Stimulated activated CD4-positive, alpha-beta T cell treated with anti-CD3 and anti-CD28 coated beads, Interleukin-15, amount 100 ng/mL, for 24 hours (primary cell): ENCODE data around the gene CDHR1.
"Not testable (repeated sequence)": the region's sequence is repeated elsewhere in the genome, so short reads cannot be mapped to it uniquely, and the experiment has no call there.

ENCODE experiments used
- DNase-seq: peaks from one replicate; pipeline ENCODE4 v3.0.0-alpha.2; 2020

The CDHR1 gene

GRCh38 chr10:84194424-84195043, at the start of gene CDHR1:
TSS of gene CDHR1 (plus strand) at chr10:84194537. CDS start at chr10:84194761, 224 bp downstream.
- DNase-seq = peak; percentile 68

DNA sequence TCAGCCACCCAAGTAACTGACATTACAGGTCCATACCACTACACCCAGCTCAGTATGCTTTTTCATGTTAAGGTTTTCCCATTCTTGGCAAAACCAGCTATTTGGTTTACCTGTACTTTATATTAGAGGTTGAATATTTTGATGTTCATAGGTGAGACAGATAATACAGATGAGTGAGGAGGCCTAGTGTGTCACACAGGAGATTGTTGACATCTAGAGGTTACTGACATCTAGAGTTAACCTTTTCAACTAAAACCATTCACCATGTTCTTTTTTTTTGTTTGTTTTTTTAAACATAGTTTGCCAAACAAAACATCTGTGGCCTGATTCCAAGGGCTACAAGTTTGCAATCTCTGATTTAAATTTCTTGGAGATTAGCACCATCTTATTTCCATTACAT, 47.0 kb upstream of the CDHR1 start:
- no peak for DNase-seq

DNA sequence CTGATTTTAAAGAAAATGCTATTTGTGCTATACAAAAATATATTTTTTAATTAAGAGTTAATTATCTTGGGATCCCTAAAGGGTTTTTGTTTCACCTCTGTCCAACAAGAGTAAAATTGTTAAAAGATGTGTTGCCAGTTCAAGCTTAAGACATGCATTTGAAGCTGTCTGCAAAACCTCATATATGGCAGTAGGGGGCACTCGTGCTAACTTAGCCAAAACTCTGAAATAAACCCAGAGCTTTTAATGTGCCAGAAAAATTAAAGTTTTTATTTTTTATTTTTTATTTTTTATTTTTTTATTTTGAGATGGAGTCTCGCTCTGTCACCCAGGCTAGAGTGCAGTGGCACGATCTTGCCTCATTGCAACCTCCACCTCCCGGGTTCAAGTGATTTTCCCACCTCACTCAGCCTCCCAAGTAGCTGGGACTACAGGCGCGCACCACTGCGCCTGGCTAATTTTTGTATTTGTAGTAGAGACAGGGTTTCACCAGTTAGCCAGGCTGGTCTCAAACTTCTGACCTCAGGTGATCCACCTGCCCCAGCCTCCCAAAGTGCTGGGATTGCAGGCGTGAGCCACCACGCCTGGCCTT, 46.2 kb upstream of the CDHR1 start:
- DNase-seq = not testable (repeated sequence)

- no peak for DNase-seq
These were observed 44.5 kb upstream of the CDHR1 start for GRCh38 chr10:84149854-84150253.

- DNase-seq = no peak
These were observed 41.6 kb upstream of the CDHR1 start for GRCh38 chr10:84152769-84153168.

DNA sequence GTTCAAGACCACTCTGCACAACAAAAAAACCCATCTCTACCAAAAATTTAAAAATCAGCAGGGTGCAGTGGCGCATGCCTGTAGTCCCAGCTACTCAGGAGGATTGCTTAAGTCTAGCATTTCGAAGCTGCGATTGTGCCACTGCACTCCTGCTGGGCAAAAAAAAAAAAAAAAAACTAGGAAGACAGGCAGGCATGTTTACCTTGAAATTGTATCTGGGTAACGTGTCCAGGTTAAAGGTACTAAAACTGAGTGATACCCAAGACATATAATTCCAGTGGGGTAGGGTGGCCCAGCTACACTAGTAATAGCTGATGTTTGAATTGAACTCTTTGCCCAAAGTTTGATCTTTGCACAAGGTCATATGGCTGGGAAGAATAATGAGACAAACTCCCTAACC, 38.8 kb upstream of the CDHR1 start:
- DNase-seq = no peak

DNA sequence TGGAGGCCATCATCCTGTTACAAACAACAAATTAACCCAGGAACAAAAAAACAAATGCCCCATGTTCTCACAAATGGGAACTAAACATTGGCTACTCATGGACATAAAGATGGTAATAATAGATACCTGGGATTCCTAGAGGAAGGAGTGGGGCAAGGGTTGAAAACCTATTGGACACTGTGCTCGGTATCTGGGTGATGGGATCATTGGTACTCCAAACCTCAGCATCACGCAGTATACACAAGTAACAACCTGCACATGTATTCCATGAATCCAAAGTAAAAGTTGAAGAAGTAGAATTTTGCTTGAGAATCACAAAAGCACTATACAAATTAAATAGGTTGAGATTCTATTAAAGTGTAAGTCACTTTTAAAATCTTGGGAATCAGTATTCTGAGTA, 38.3 kb upstream of the CDHR1 start:
- DNase-seq = no peak

- DNase-seq = peak; percentile 48
These were observed 37.6 kb upstream of the CDHR1 start for GRCh38 chr10:84156768-84157167.

DNA sequence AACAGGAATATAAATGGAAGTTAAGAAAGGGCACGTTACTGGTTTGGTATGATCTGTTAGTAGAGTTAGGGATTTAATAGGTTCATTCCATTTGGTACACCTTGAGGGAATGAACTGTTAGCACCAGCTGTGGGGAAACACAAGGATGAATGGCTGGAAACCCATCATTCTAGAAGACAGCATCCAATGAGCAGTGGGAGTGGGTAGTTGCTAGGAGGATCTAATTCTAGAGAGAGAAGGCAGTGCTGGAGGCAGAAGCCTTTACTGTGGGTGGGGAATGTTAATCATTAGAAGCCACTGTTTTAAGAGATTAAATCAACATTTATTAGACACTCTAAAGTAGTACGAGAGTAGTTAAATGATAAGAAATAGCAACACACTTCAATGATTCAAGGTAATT, 36.3 kb upstream of the CDHR1 start:
- no peak for DNase-seq

- no peak for DNase-seq
These were observed 35.8 kb upstream of the CDHR1 start for GRCh38 chr10:84158550-84158949.

- no peak for DNase-seq
These were observed 35.2 kb upstream of the CDHR1 start for GRCh38 chr10:84159076-84159685.

DNA sequence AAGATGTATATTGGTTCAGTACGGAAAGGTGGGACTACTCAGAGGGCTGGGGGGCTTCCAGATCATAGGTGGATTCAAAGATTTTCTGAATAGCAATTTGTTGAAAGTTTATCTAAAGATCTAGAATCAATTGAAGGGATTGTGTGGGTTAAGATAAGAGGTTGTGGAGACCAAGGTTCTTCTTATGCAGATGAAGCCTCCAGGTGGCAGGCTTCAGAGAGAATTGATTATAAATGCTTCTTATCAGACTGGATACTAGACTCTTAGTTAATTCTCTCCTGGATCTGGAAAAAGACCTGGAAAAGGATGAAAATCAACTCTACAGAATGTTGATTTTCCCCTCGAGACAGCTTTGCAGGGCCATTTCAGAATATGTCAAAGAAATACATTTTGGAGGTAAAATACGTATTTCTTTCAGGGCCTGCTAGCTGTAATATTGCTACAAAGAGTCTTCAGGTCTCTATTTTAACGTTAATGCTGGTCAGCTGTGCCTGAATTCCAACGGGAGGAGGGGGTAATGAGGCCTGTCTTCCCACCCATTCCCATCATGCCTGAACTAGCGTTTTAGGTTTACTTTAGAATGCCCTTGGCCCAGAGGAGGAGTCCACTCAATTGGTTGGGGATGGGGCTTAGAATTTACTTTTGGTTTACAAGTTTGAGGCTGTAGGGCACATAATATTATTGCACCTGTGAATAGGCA, 33.5 kb upstream of the CDHR1 start:
- no peak for DNase-seq

DNA sequence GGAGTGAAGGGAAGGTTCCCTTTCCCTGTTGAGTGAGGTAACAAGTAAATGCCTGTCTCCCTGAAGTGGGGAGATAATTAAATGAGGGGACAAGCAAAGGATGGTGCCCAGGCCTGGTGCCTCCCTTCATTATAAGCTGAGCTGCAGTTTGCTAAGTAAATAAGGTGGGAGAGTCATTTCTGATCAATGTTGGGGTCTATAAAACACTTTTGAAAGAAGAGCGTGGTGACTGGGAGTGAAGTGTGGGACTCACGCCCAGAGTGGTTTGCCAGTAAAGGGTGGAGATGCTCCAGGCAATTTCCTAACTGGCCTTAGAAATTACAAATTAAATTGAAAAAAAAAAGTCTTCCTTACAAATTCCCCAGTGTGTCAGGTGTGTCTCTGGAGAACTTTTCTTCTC, 30.3 kb upstream of the CDHR1 start:
- no peak for DNase-seq

DNA sequence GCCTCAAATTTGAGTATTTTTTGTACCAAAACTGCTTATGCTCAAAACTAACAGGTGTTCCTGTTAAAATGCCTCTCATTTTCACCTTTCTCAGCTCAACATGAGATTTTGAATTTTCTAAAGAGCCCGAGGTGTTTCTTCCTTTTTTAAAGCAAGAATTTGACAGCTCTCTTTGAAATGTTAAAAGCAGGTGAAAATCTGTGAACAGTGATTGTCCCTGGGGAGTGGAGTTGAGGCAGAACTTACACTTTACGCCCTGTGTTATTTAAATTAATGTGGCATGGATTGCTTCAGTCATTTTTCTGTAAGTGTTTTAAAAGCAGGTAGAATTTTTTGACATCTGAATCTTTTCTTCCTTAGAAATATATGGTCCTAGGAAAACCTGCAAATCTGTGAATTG, 29.9 kb upstream of the CDHR1 start:
- DNase-seq = no peak

DNA sequence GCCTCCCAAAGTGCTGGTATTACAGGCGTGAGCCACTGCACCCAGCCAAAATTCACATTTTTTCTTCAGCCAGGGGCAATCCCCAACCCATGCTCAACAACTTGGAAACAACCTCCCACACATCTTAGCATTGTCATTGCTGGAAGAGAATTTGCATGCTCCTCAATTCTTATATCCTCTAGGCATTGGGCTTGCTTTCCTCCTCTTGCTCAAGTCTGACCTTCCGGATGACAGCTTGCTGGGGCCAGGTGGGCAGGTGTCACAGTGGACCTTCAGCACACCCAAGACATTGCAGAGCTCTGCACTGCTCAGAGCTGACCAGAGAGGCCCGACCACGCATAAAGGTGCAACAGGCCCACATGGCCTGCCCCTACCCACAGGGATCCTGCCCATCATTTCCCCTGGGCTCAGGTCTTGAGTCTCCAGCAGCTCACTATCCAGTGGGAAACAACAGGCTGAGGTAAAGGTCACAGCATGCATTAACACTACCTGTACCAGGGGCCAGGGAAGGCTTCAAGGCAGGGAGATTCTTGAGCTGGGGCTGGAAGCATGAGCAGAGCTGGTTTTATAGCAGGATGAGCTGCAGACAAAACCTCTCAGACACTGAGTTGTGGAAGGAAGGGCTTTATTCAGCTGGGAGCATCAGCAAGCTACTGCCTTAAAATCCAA, 27.6 kb upstream of the CDHR1 start:
- no peak for DNase-seq

GRCh38 chr10:84167289-84167653, 27.1 kb upstream of the CDHR1 start:
- DNase-seq = not testable (repeated sequence)

- DNase-seq = not testable (repeated sequence)
These were observed 26.0 kb upstream of the CDHR1 start for GRCh38 chr10:84168382-84168781.

DNA sequence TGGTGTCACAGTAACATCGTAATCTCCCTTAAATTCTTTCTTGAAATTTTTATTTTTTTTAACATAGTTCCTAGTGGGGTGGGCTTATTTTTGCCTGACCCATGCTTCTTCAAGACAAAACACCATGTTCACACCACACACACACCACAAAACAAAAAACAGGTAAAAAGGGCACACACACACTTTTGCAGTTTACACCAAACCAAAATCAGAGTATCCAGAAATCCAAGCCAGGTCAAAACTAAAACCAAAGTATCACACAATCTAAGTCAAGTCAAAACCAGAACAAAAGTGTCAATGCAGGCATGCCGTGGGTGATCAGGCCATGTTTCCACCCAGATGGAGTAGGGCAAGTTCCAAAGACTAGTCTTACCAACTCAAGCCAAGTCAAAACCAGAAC, 23.1 kb upstream of the CDHR1 start:
- not testable (repeated sequence) for DNase-seq

GRCh38 chr10:84171700-84172466, 22.5 kb upstream of the CDHR1 start:
- DNase-seq = not testable (repeated sequence)

DNA sequence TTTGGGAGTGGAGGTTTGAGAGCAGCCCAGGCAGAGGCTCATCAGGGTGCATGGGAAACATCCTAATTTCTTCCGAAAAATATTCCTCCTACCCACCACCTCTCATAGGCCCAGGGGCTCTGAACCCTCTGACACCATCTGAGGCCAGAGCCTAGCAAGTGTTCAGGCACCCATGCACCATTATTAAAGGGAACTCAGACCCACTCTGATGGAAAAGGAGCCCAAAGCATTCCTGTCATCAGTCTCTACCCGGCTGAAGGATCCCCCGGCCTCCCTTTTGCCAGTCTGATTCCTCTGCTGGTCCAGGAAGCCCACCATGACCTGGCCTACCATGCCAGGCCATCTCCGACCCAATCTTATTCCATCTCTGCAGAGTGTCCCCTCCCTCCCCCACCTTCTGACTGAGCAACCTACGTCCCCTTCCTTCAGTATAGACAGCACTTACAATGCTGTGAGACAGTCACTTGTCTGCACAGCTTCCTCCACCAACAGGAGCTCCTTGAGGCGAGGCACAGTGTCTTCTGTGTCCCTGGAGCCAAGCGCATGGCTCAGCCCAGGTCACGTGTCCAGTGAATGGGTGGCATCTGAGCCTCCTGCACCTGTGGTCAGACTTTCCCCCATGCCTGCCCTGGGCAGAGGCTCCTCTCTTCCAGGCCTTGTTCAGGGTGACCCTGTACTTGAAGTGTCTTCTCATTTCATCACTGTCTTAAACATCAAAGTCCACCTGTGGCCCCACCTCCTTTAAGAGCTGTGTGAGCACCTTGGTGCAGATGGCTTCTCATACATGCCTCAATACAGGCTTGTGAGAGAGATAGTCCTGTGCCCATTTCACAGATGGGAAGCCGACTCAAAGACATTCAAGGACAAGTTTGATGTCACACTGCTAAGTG, 21.6 kb upstream of the CDHR1 start:
- no peak for DNase-seq

- no peak for DNase-seq
These were observed 20.8 kb upstream of the CDHR1 start, which contains the start of gene GPR15LG for GRCh38 chr10:84173501-84173929. TSS of gene GPR15LG (plus strand) at chr10:84173801. CDS start at chr10:84173852, 51 bp downstream.
